Heart left ventricle (tissue), 13 donors: ENCODE results near the gene RBMS2.

Source experiments
- CTCF ChIP-seq, 12 donors: fragments of 200-600 bp; sonication (generic) in 4 of 12; IDR thresholded peaks; one replicate each; pipeline versions ENCODE4 v1.5.0 to v1.8.0; 2018 to 2022; ENCODE audit warnings: antibody characterized with exemption in 12 of 12, mild to moderate bottlenecking in 5 of 12
- POLR2A ChIP-seq, 2 donors: fragments of 450-650 bp; IDR thresholded peaks; one replicate each; pipeline ENCODE4 v1.6.1; 2017; ENCODE audit warnings: antibody characterized with exemption in 2 of 2, mild to moderate bottlenecking in 2 of 2, moderate library complexity in 2 of 2
- donor health status: ischemic (EF 13 %, LVEDD 7.1; RV severe dilation, severe dysfunction).
- donor health status: DM: no; HTN: yes; CAD: no.
- donor health status: DM: no; HTN: no; CAD: no.
- donor health status: ischemic (EF 25% LVEDD 6.9; RV normal size, moderate dysfunction).
- donor health status: ischemic (EF 25% LVEDD 5.7; RV mildly dilated, moderate dysfunction).
- donor health status: ischemic (EF 35%, LVEDD 5.7; RV mildly dilated, moderate dysfunction).
- donor health status: nonischemic (EF 11% LVEDD 7.7; RV severe dilation, severe dysfunction).
- donor health status: DM: yes; HTN: yes; CAD: no.
- donor health status: PGD.
- donor health status: ischemic (EF 29% LVEDD 5.4; RV normal size, mild dysfunction).
- donor health status: nonischemic (EF 23%, LVEDD 6.1; RV moderate dilation, normal function).

DNA sequence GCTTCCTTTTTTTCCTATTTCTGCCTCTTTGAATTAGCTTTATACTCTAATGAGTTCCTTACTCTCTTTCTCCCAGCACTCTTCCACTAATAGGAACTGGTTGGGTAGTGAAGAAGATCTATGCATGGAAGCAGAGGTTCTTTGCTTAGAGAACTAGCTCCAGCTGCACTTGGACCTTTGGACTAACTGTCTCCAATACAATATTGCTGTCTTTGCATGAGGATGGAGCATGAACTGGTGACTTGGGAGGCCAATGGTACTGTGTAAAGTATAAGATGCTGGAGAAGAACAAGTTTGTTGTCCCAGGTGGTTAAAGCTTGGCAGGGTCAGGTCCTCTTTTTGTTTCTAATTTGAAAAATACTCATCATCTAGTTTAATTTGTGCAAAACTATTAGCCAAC lies 31.3 kb upstream of the RBMS2 start:
- TF ChIP-seq CTCF (IDR thresholded peaks at IDR 0.05) (no peak), POLR2A (IDR thresholded peaks at IDR 0.05) (no peak)
